Prostate gland (tissue), 2 donors: ENCODE measurements around the gene ABCA13.

Experiments used
- POLR2A ChIP-seq: fragments of 450-650 bp; IDR thresholded peaks from one replicate; pipeline ENCODE4 v1.6.1; 2016; ENCODE audit warnings: antibody characterized with exemption, mild to moderate bottlenecking
- POLR2AphosphoS5 ChIP-seq: sonication (generic); formaldehyde crosslinking; IDR thresholded peaks from one replicate; pipeline ENCODE4 v1.6.1; 2017; ENCODE audit warnings: antibody characterized with exemption
- TF ChIP-seq, protein P1 (sequence below), 4 experiments: fragments of 200-600 bp in 2 of 4; fragments of 450-650 bp in 2 of 4; sonication (generic) in 2 of 4; IDR thresholded peaks; 1 replicate in 3 of 4; 2 replicates in 1 of 4; pipeline ENCODE4 v1.5.1; 2016 to 2019; ENCODE audit warnings: antibody characterized with exemption in 4 of 4, mild to moderate bottlenecking in 2 of 4, moderate library complexity in 2 of 4

DNA sequence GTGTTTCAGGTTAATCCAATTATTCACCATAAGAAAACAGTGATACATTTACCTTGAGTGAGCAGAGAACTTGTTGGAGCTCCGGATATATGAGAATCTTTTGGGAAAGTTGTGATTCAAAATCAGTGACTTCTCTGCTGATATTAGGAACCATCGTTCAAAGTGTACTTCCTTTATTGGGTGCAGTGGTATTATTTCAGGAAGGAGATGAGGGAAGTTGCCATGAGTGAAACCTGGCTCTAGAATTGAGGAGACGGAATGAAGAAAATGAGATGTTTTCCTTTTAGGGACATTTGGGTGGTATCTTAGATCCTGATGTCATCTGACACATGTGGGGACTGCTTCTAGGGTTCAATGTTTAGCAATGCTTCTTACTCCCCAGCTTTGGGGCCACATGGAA is 343.9 kb downstream of the ABCA13 start:
- no peak for TF ChIP-seq POLR2A
- TF ChIP-seq, protein P1, sequence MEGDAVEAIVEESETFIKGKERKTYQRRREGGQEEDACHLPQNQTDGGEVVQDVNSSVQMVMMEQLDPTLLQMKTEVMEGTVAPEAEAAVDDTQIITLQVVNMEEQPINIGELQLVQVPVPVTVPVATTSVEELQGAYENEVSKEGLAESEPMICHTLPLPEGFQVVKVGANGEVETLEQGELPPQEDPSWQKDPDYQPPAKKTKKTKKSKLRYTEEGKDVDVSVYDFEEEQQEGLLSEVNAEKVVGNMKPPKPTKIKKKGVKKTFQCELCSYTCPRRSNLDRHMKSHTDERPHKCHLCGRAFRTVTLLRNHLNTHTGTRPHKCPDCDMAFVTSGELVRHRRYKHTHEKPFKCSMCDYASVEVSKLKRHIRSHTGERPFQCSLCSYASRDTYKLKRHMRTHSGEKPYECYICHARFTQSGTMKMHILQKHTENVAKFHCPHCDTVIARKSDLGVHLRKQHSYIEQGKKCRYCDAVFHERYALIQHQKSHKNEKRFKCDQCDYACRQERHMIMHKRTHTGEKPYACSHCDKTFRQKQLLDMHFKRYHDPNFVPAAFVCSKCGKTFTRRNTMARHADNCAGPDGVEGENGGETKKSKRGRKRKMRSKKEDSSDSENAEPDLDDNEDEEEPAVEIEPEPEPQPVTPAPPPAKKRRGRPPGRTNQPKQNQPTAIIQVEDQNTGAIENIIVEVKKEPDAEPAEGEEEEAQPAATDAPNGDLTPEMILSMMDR (IDR thresholded peaks at IDR 0.05): no peak
- TF ChIP-seq POLR2AphosphoS5: no peak
